ENCODE data around the gene SLC25A47.
A peak's percentile ranks its signal among the peaks of the same experiment; 100 is the strongest.

SLC25A47 gene

DNA sequence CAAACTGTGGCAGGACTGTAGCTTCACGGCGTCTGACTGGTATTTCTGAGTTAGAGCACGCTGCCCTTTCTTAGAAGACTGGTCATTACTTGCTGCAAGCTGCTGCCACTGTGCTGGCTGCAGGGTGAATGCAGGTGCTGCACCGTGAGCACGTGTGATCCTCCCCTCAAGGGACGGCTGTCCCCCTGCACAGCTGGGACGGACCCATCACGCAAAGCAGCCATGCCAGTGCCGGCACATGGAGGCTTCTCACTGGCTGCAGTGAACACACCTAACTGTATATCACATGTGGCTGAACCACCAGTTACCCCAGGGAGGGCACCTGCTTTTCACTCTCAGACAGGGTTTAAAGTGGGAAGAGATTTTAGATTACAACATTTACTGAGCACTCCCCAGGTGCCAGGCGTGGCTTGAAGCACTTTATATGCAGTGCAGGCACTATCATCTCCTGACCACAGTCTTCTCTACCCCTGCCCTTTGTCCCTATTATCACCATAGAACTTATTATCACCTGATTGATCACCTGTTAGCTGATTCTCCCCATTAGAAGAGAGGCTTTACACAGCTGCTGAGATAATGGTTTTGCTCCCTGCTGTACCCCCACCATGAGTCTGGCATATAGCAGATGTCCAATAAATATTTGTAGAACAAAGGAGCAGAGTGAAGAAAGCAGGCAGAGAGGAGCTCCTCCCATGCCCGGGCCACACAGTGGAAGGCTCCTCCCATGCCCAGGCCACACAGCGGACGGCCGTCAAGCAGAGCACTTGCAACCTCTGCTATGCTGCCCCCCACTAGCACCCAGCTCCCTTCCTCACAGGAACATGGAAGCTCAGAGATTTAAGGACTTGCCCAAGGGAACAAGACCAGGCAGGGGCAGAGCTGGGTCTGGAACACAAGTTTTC, 25.9 kb downstream of the SLC25A47 start:
- no peak for DNase-seq

- DNase-seq, result peak in 1 of 2 experiments; percentile 16
These were observed 27.3 kb downstream of the SLC25A47 start for GRCh38 chr14:100350276-100350926.

GRCh38 chr14:100350986-100351385, 27.8 kb downstream of the SLC25A47 start:
- DNase-seq, result no peak

- DNase-seq, result no peak
These were observed 35.3 kb downstream of the SLC25A47 start for GRCh38 chr14:100358396-100358795.

- DNase-seq, result no peak
These were observed 36.0 kb downstream of the SLC25A47 start for GRCh38 chr14:100359111-100359510.

DNA sequence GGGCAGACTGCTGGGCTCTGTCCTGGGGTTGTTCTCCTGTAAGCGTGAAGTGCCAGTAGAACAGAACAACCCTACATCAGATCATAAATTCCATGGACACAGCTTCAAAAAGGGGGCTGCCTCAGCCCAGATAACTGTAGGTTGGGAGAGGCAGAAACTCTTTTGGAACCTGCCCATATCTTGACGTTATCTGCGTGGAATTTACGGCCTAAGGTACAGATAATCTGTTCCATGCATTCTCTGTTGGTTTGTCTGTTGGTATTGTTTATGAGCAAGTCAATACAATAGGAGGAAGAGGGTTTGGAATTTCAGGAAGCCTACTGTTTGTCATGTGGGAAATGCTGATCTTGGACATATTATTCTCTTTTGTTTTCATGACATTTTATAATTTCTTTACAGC, 36.7 kb downstream of the SLC25A47 start:
- DNase-seq, result no peak

- DNase-seq, result no peak
These were observed 38.5 kb downstream of the SLC25A47 start for GRCh38 chr14:100361626-100362025.

DNA sequence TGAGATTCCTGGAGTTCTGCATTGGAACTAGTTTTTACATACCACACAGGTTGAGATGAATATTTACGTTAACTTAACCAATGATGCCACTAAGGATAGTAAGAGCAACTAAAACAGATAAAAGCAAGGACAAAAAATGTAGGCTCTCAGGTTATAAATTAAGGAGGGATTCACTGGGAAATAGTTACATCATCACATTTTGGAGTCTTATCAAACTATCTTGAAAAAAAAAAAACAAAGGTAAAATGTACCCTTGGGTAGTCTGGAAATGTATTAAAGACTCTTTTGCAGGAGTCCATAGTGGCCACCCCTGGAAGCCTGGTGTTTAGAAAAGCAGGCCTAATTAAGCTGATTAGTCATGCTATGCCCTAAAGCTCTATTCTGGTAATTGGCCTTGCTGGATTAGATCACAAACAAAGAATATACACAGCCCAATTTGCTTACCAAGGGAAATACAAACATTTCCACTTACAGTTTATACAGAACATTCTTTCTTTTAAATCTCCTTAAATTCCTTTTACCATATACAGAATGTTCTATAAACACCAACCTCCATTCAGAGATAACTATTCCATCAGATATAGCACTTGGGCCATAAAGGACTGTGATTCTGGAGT, 39.3 kb downstream of the SLC25A47 start:
- DNase-seq, result no peak

DNA sequence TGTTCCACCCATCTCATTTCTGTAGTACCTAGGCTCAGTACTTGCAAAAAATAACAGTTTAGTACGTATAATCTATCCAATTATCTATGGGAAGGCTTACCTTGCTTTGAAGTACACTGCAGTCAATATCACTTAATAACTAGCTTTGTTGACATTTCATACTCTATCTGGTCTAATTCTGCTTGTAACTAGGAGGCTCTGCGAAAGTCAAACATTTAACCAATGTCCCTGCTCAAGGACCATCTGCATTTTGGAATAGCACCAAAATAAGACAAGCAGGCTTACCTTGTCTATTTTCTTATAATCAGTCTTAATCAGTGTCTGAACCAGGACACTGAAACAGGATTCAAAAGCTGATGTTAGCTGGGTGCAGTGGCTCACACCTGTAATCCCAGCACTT, 39.9 kb downstream of the SLC25A47 start:
- no peak for DNase-seq

DNA sequence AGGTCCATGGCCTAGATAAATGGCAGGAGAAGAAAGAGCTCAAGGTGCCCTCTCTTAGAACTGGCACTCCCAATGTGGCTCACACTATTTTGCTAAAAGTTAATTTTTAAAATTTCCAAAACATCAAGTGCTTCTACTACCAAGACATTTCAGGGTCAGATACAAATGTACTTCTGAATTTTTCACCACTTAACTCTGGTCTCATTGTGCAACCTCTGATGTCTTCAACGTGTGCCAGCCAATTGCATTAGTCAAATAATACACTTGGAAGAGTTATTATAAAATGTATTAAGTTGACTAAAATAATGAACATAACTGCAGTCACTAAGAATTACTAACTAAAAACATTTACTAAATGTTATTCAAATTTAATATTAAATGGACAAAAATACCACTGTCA, 41.3 kb downstream of the SLC25A47 start:
- no peak for DNase-seq

DNA sequence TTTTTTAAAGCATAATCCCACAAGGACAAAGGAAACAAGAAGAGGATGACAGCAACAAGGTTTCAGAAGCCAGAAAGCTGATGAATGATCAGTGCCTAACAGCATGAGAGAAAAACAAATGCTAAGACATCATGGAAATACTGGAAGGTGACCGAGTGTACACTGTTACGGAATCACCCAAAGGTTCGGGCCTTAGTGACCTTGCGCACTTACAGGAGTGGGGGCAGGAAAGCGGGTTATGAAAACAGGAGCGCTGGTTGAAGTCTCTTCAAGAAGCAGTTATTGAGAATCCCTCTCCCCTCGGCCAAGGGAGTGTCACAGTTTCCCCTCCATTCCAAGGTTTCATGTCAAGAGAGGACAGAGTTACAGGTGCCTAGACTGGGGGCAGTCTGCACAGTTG, 42.6 kb downstream of the SLC25A47 start:
- DNase-seq, result no peak

- DNase-seq, result no peak
These were observed 45.9 kb downstream of the SLC25A47 start for GRCh38 chr14:100369019-100369418.

DNA sequence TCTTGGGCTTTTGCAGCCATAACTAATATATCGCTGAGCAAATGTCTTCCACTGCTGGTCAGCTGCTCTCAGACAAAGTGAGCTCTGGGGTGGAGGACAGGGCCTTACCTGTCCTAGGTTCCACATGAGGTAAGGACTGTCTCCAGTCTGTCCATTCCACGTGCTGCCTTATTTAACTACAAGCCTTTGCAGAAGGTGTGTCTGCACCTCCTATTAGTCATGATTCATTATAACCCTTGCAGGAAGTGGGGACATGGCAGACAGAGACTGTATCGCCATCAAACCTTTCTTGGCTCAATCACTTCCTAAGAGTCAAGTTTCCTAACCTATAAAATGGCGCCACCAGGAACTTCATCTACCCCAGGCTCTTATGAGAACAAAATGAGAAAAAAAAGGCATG, 46.9 kb downstream of the SLC25A47 start:
- no peak for DNase-seq

GRCh38 chr14:100371773-100372172, 48.6 kb downstream of the SLC25A47 start:
- no peak for DNase-seq

GRCh38 chr14:100372357-100373048, 49.4 kb downstream of the SLC25A47 start:
- DNase-seq, result no peak

- DNase-seq, result no peak
These were observed 51.1 kb downstream of the SLC25A47 start for GRCh38 chr14:100374270-100374669.

- no peak for DNase-seq
These were observed 51.7 kb downstream of the SLC25A47 start for GRCh38 chr14:100374876-100375265.

DNA sequence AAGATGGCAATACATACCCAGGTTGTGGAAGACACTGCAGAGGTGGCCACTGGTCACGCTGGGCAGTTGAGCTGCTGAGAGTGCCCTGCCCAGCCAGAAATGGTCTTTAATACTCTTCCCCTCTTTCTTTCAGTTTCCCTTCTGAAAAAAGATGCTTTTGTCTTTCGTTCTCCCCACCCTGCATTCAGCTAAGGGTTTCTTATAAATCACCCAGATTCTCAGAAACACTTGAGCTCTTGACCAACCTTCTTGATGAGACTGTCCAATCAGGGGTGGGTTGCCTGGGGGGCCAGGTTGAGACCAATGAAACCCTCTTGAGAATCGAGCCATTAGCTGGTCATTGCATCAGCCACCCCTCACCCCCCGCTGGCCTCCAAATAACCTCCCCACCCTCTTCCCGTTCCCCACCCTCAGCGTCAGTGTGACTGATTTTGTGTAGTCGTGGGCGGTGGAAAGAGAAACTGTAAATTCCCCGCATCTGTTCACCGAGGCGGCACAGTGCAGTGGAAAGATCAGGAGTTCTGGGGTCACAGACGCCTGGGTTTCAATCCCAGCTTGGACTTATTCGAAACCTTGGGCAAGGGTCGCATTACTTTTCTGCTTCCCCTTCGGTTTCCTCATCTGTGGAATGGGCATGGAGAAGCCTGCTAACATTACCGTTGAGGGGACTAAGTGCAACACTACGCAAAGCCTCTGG, 52.3 kb downstream of the SLC25A47 start:
- DNase-seq, result peak; percentile 89

DNA sequence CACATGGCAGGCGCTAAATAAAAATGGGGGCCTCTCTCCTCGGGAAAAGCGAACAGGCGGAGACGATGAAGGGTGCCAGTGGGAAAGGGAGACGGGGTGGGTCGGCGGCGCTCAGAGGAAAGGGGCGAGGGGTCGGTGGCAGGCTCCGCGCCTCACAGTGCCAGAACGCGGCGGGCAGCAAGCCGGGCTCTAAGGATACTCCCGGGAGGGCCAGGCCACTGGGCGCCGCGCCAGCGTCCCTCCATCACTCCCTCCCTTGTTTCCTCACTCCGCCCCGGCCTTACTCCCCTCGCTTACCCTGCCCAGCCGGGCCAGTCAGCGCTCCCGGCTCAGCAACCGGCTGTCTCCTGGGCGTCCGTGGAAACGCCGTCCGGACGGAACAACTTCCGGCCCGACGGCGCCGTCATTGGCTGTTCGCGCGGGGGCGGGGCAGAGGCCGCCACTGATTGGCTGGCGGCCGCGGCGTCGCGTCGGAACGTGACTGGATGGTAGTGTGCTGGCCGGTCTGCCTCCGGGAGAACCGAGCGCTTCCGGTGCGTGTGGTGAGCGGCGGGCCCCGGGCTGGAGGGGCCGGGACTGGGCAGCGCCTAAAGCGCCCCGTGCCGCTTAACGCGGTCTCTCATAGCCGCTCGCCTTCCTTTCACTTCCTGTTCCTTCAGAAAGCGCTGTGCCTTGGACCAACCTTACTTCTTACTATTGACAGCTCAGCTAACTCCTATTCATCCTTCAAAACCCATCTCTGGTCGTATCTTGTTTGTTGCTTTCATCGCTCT, 53.0 kb downstream of the SLC25A47 start, which contains the start of gene WDR25:
TSS of gene WDR25 (plus strand) at position 523 of the 773 bp plus-strand sequence.
- DNase-seq, result peak; percentile 95 to 97

- DNase-seq, result peak in 1 of 2 experiments; percentile 40
These were observed 53.6 kb downstream of the SLC25A47 start for GRCh38 chr14:100376751-100377171.
